Activated CD4-positive, alpha-beta T cell treated with anti-CD3 and anti-CD28 coated beads, Interleukin-2, amount 50 U/mL, for 24 hours (primary cell): ENCODE results near the gene SNAP91.
"Not testable (repeated sequence)": the region's sequence is repeated elsewhere in the genome, so short reads cannot be mapped to it uniquely, and the experiment has no call there.

Source experiments
- DNase-seq, 2 donors: peaks; one replicate each; pipeline ENCODE4 v3.0.0-alpha.2; 2020; ENCODE audit warnings: low read depth in 1 of 2, low spot score in 1 of 2

Gene SNAP91, protein sequence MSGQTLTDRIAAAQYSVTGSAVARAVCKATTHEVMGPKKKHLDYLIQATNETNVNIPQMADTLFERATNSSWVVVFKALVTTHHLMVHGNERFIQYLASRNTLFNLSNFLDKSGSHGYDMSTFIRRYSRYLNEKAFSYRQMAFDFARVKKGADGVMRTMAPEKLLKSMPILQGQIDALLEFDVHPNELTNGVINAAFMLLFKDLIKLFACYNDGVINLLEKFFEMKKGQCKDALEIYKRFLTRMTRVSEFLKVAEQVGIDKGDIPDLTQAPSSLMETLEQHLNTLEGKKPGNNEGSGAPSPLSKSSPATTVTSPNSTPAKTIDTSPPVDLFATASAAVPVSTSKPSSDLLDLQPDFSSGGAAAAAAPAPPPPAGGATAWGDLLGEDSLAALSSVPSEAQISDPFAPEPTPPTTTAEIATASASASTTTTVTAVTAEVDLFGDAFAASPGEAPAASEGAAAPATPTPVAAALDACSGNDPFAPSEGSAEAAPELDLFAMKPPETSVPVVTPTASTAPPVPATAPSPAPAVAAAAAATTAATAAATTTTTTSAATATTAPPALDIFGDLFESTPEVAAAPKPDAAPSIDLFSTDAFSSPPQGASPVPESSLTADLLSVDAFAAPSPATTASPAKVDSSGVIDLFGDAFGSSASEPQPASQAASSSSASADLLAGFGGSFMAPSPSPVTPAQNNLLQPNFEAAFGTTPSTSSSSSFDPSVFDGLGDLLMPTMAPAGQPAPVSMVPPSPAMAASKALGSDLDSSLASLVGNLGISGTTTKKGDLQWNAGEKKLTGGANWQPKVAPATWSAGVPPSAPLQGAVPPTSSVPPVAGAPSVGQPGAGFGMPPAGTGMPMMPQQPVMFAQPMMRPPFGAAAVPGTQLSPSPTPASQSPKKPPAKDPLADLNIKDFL

DNA sequence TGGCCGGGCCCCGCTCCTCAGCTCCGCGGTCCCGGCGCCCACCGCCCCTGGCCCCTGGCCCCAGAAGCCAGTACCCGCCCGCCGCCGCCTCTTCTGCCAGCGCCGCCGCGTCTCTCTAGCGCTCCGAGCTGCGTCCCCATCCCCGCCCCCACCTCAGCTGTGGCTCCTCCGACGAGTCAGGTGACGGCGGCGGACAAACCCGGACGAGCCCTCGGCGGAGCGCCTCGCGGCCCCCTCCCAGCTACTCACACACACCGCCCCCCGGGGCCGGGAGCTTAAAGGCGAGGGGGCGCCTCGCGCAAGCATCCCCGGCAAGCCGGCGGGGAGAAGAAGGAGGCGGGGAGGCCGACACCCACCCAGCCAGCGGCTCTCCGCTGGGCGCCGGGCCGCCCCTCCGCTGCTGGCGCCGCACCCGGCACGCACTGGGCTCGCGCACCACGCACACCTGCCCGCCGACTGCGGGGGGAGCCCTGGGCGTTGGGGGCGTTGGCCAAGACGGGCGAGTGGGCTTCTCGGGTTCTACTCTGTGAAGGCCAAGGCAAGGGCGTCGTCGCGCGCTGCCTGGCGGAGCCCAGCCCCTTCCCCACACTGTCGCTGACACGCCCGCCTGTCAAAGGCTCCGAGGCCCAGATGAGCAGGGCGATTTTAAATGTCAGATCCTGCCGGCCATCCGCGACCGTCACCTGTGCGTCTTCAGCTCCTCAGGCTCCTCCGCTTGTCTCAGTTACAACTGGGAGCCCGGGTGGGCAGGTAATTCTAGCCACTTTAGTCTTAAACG is at the start of gene SNAP91:
Gene SNAP91, minus strand, starts transcription at position 132 of the 778 bp plus-strand sequence. CDS start 1,174 bp downstream, outside the sequence.
- DNase-seq, result no peak

DNA sequence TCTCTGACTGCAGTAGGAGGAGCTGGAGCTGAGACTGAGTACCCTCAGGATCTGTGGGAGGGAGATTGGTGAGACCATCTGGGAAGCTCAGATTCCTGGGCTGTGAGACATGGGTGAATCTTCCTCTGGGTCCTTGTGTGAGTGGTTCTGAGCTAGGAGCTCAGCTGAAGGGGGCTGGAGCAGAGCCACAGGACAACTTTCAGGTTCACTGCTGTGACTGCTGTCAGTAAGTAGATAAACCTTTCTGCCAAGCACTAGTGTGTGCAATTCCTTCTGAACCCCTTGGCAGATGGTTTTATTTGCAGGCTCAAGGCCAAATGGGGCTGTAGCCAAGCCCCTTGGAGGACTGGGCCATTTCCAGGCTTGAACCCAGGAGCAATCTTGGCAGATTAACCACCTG is 49.6 kb upstream of the SNAP91 start:
- DNase-seq, result no peak

DNA sequence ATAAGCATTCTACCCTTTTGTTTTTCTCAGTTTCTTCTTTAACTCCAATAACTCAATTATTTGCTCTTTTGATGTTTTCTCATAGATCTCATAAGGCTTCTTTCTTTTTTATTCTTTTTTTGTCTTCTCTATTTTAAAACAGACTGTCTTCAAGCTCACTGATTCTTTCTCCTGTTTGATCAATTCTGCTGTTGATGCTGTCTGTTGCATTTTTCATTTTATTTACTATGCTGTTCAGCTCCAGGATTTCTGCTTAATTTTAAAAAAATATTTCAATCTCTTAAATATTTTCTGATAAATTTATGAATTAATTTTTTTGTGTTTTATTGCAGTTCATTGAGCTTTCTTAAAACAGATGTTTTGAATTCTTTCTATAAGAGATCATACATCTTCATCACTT is 48.1 kb upstream of the SNAP91 start:
- no peak for DNase-seq

DNA sequence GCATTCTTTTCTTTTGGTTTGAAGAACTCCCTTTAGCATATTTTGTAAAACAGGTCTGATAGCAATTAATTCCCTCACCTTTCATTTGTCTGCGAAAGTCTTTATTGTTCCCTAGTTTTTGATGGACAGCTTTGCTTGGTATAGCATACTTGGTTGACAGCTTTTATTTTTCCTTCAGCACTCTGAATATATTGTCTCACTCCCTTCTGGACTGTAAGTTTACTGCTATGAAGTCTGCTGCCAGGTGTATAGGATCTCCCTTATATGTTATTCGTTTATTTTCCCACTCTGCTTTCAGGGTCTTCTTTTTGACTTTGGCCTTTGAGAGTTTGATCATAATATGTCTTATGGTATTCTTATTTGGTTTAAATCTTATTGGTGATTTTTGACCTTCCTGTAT is 47.7 kb upstream of the SNAP91 start:
- no peak for DNase-seq

DNA sequence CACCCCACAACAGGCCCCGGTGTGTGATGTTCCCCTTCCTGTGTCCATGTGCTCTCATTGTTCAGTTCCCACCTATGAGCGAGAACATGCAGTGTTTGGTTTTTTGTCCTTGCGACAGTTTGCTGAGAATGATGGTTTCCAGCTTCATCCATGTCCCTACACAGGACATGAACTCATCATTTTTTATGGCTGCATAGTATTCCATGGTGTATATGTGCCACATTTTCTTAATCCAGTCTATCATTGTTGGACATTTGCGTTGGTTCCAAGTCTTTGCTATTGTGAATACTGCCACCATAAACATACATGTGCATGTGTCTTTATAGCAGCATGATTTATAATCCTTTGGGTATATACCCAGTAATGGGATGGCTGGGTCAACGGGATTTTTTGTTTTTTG is 43.5 kb upstream of the SNAP91 start:
- DNase-seq, result not testable (repeated sequence)

DNA sequence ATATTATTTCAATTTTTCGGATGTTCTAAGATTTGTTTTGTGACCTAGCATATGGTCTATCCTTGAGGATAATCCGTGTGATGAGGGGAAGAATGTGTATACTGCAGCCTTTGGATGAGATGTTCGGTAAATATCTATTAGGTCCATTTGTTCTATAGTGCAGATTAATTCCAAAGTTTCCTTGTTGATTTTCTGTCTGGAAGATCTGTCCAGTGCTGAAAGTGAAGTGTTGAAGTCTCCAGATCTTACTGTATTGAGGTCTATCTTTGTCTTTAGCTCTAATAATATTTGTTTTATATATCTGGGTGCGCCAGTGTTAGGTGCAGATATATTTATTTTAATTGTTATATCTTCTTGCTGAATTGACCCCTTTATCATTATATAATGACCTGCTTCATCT is 32.2 kb upstream of the SNAP91 start:
- DNase-seq, result no peak

DNA sequence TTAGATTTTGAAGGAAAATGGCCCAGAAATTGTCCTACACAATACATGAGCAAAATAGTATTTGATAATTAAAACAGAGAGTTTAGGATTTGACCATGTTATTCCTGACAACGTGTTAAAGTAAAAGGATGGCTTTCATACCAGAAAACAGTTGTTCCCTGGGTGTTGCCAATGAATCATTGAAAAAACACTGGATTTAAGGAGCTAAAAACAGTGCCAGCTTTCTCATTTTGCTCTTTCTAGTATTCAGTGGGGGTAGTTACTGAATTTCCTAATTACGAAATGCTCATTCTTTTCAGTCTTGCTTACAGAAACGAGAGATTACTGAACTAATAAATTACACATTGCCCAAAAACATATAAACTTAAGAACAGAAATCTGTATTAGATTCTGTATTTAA is 26.6 kb upstream of the SNAP91 start:
- no peak for DNase-seq

DNA sequence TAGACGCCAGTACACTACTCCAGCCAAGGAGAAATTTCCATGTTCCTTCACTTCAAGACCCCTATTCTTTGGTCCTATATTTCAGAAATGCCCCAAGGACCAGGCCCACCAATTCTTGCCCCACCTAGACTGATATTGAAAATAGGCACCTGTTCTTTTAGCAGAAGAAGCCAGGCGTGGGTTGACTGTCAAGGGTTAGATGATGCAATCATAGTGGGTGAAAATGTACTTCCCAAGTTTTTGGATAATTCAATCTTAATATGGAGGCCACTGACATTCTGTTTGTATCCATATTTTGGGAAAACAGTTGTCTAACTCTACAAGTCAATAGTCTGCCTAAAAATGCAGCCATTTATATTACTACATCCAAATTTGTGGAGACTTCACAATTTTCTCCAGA is 21.0 kb upstream of the SNAP91 start:
- no peak for DNase-seq

DNA sequence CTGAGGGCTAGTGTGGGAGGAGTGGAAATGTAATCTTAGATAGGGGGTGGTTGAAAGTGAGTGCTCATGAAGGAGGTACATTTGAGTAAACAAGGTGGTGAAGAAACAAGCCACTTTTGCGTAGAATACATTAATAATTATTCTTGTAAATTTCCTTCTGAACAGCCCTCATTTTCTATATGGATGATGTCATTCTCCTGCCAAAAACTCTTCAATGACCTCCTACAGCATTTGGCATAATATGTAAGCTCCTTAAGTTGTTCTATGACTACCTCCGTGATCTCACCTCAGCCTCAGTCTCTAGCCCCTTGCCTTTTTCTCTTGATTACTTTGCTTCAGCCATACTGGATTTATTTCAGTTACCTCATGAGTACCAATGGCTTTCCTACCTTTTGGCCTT is 14.0 kb upstream of the SNAP91 start:
- no peak for DNase-seq

DNA sequence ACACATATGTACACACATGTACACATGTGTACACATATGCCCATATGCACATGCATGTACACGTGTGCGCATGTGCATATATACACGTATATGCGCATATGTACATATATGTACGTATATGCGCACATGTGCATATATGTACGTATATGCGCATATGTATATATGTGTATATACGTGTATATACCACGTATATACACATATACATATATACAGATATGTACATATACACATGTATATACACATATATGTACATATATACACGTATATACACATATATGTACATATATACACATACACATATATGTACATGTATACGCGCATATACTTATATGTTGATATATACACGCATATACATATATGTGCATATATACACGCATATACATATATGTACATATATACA is 8.9 kb upstream of the SNAP91 start:
- DNase-seq, result no peak

DNA sequence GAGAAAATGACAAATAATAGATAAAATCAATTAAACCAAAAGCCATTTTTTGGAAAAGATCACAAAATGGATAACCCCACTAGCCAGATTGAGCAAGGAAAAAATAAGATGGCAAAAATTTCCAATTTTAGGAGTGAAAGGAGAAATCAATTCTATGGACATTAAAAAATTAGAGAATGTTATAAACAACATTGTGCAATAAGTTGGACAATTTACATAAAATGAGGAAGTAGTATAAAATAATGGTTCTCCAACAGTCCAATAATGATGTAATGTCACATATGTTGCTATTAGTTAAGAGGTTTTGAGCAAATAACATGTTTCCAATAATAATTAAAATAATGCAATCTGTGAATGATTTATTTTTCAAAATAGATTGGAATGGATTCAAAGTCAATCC is 3.1 kb upstream of the SNAP91 start:
- no peak for DNase-seq

DNA sequence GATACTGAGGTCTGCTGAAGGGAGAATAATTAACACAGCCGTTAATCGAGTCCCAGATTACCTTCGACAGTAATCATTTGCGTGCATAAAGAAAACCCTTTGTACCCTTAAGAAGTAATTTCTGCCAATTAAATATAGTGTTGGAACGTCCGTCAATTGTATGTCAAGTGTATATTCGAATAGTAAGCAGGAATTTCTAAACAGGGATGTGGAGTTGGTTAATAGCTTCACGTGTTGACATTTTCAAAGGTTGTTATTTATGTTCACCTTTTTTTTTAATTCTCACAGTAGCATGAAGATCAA is 798 bp upstream of the SNAP91 start:
- no peak for DNase-seq

DNA sequence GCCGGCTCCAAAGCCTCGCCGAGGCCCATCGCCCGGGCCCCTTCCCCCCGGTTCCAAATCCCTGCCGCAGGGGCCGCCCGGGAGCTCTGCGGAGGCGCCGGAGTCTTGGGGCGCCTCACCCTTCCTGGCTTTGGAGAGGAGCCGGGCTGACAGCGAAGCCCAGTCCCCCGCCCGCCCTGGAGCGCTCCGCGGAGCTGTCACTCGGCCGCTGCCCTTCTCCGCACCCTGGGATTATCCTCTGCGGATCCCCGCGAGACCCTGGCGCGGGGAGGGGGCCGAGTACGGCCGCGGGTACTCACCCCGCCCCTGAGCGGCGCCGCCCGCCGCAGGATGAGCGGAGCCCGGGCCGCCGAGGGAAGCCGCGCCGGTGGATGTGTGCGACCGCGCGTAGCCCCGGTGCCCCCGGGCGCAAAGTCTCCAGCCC is 343 bp downstream of the SNAP91 start:
- DNase-seq, result no peak

DNA sequence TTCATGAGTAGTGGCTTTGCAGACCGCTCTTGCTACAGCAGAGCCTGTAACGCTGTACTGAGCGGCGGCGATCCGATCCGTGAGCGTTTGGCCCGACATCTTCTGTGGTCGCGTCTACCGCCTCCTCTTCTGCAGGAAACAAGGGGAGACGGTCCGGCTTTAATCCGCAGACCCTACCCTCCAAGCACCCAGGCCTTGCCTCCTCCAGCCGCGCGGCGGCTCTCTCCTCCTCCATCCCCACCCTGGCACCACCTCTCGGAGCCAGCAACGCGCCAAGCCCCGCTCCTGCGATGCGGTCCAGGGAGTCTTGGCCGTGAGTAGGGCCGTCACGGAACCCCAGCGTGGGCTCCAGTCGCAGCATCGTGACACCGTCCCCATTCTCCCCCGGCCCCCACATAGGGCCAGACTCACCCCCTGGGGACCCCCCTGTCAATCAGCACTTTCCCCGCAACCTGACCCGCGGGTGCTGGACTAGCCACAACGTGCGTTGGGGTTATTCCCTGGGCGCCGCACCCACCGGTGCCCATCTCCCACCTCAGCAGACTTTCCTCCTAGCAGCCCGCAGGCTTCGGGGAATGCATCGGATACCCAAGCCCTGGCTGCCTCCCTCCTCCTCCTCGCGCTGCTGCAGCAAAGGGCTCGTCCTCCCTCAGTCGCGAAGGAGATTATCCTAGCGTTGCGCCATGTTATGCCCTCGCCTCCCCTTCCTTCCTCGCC is 914 bp downstream of the SNAP91 start:
- DNase-seq, result no peak

DNA sequence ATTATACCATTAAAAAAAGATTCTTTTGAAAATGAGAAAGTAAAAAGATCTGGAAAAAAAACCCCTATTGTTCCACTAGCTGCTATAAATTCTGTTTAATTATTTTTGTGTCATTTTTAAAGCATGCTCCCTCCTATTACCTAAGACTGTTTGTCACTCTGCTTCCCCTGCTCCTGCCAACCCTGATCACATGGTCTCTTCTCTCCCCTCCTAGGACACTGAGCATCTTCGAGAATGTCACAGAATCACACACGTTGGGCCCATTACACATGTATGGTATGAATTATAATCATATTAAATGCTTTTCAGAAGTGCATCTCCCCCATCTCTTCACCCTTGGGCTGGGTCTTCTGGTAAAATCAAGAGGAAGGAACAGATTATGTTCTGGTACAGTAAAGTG is 6.2 kb downstream of the SNAP91 start:
- no peak for DNase-seq

DNA sequence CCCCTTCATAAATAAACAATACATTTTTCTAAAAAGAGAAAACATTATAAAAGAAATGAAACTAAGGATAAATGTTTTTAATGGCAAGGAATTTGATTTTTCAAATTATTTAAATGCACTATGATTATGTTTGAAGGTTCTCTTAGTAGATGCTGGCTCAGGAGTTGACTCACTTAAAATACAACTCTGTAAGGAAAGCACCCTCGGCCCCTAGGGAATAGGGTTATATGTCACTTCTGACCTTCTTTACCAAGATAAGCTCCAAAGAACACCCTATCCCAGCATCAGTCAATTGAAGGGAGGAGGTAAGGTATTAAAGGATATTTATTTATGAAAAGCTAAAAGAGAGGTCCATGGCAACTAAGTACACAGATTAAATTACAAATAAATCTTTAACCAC is 6.8 kb downstream of the SNAP91 start:
- DNase-seq, result no peak

DNA sequence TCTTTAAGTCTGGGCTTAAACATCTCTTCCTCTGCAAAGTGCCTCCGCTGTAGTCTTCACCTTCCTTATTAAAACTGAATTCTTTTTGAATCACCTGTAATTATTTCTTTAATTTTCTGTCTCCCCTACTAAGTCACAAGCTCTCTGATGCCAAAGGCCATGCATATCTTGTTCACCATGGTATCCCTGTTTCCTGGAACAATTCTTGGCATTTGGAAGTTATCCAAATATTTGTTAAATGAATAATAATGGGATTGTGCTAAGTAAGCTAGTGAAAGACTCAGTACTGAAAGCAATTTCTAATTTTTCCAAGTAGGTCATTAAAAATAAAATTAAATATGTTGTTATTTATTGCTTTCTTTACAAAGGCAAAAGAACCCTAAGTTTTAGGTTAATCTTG is 12.2 kb downstream of the SNAP91 start:
- DNase-seq, result no peak

DNA sequence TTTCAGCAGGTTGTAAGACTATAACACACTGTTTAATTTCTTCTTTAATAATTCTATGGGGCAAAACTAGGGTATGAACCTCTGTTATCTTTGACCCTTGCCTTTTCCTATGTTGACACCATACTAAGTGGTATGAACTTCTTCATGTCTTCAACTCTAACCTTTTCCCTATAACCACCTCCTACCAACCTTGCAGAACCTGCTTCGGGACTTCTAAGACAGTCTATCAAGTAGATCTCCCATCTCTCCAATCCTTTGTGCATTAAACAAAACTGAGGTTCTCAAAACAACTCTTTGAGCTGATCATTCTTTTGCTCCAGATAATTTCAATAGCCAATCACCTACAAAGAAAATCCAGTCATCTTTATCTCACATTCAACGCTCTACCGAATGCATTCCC is 23.4 kb downstream of the SNAP91 start:
- DNase-seq, result no peak

DNA sequence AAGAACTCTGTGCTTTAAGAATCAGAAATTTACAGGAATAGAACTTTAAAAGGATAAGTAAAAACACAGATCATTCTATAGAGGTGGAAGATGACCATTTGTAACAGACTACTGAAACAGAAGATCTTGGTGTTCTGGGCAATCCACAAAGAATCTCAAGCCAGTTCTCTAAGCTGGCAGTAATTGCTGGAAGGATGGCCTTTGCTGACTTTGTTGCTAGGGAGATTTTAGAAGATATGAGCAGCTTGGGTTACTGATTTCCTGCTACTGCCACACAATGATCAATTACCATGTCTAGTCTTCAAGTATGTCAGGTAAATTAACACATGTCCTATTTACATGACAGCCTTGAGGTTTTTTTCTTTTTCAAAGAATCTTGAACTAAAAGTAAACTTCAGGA is 31.1 kb downstream of the SNAP91 start:
- DNase-seq, result no peak

DNA sequence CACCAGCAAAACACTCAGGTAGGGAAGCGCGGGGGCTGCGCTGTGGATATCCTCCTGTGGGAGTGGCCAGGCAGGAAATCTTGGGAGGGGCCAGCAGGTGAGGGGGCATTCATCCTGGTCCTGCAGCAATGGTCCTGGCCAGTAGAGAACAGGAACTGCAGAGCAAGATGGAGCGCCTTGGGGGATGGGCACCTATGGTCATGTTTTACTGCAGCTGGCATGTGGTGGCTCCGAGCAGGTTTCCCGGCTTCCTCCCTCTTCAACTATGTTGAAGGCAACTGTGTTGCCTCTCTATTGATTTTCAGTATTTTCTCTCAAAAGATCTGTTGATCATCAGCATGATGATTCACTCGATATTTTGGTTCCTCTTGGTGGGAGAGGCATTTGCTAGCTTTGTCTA is 70.9 kb downstream of the SNAP91 start:
- no peak for DNase-seq

DNA sequence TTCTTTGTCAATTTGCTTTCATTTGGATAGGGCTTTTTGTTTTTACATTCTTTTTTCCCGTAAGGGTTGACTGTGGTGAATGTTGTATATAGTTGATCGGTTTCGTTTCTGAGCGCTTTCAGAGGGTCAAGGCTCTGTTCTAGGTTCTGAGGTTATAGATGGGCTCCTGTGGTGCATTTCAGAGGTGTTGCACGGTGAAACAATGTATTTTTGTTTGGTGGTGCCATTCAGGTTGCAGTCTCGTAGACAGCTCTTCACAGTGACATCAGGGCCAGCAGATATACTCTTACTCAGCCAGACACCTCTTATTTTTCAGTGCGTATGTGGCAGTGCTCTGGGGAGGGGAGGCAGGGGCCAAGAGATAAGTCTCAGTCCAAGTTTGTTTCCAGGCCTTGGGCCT is 72.1 kb downstream of the SNAP91 start:
- DNase-seq, result no peak
